HG03045 (cell line): ENCODE measurements around the gene AP3M1.

ENCODE experiments used
- ATAC-seq: cut with Tn5 transposase; IDR thresholded peaks from one replicate; pipeline ENCODE4 v1.9.1; 2021; ENCODE audit warnings: mild to moderate bottlenecking, moderate library complexity; ENCODE audit not compliant: unreplicated experiment

Gene AP3M1

GRCh38 chr10:74081192-74081803, 69.3 kb downstream of the AP3M1 start:
- no peak for ATAC-seq

DNA sequence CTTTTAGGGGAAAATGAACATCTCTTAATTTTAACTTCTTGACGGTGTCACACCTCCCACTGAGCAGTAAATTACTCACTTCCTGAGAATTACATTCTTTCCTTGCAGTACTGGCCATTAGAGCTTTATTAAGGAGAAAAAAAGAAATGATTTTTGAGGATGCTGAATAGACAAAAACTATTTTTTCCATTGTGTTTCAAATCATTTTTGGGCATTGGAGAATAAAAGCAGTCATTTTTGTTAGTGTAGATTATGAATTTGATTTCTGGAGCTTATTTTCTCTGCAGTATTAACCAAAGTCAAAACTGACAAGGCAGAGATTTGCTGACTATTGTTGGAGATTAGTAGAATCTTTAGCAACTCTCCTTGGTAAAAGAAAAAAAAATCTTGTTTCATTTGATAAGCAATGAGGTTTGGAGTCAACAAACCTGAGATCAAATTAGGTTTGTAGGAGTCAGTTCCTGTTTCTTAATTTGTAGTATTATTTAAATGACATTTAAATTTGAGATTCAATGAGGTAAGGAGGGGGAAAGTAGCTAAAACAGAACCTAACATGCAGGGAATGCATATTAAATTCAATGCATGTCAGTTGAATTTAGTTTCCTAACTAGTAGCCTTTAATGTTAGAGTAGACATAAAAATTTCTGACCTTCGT, 70.6 kb downstream of the AP3M1 start:
- no peak for ATAC-seq

DNA sequence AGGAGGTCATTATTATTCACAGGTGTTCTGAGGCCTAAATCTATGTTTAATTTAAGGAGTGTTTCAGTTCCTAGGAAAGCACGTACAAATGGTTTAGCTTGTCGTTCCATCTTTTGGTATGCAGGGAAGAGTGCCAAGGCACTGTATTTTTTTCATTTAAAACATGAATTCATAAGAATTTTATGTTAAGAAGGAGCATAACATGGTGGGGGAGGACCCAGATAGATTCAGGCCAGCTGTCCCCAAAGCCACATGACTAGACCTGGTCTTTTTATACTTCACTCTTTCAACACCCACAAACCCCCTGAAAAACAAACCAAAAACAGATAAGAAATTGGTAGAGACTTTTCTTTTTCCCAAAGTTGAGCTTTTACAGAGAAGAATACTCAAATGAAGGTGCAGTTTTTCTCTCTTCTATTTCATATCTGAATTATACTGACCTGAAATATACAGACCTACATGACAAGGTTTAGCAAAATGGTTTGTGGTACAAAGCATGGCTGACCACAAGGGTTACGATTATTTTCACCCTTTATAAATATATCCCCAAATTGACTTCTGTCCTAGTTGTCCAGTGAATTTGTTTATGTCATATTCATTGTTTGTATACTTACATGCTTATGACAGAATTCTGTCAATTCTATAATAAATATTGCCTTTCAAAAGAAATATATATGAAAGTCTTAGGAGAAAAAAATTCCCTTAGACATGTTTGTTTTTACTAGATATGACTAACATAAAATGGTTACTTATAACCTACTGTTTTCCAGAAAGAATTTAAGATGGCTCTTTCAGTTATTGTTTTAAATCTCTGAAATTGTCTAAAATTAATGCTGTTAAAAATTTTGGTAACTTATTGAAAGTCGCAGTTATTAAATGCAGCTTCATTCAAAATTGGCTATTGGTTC, 71.3 kb downstream of the AP3M1 start:
- ATAC-seq, result no peak

DNA sequence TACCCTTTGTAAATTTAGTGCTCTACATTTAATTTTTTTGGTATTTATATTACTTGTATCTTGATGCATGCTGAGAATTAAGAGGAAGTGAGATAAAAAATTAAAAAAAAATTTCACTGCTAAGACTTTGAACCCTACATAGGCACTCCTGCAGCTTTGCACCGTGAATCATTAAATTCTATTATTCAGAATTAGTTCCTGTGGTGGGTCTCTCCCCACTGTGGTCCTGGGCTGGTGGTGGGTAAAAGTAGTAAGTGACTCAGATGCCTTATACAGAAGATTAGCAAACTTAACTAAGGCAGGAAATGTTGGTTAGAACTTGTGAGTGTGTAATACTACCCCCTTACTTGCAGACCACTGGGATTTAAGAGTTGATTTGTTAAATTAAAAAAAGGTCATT, 72.6 kb downstream of the AP3M1 start:
- no peak for ATAC-seq

DNA sequence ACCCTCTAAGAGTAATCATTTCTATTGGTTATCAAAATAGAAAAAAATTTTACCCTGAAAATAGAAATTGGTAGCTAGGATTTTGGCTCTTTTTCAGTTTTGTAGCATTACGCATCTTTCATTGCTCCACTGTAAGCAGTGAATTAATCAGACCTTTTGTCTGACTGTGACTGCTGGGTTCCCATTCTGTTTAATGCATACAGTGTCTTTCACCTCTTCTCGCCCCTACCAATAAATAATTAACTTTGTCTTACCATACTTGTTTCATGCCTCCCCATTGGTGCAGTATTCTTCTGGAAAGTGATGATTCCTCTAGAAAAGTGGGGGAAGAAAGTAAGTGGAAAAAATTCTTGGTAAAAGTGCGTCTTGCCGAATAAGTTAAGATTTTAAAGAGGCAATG, 73.2 kb downstream of the AP3M1 start:
- no peak for ATAC-seq

DNA sequence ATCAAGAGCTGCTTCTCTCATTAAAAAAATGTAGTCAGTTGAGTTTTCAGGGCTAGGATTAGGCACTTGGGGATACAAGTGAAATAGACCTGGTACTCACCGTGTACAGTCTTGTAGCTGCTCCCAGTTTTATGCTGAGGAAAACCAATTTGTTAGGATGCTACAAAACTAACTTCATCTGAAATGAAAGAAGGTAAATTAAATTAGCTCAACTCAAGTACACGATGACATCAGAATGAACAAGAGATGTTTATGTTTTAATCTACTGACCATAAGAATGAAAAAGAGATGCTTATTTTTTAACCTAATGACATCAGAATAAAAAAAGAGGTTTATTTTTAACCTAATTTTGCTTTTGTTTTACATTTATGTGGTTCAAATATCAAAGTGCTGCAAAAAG, 73.7 kb downstream of the AP3M1 start:
- ATAC-seq, result no peak

GRCh38 chr10:74075906-74076305, 74.7 kb downstream of the AP3M1 start:
- ATAC-seq, result no peak

DNA sequence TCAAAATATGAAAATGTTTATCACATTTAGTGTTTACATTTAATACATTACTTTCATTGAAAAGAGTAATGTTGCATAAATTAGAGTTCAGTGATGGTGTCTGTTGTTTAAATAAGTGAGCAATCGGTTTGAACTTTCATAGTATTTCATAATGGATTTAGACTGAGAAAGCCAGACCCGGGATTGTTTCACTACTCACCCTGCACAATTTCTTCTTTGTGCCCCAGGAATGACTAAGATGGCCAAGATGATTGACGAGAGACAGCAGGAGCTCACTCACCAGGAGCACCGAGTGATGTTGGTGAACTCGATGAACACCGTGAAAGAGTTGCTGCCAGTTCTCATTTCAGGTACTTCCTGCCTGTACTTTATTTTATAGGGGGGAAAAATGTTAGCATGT, 78.1 kb downstream of the AP3M1 start:
- ATAC-seq, result no peak

GRCh38 chr10:74071157-74071556, 79.5 kb downstream of the AP3M1 start:
- ATAC-seq, result no peak
